Anterior cingulate cortex (tissue), 58 donors: Measurements from ENCODE around the gene PEAK3.
A peak's percentile ranks its signal among the peaks of the same experiment; 100 is the strongest.

Experiments used
- DNase-seq, 58 donors: peaks; one replicate each; lab custom pipeline; 2025; lab: John Stamatoyannopoulos, UW

Gene PEAK3

DNA sequence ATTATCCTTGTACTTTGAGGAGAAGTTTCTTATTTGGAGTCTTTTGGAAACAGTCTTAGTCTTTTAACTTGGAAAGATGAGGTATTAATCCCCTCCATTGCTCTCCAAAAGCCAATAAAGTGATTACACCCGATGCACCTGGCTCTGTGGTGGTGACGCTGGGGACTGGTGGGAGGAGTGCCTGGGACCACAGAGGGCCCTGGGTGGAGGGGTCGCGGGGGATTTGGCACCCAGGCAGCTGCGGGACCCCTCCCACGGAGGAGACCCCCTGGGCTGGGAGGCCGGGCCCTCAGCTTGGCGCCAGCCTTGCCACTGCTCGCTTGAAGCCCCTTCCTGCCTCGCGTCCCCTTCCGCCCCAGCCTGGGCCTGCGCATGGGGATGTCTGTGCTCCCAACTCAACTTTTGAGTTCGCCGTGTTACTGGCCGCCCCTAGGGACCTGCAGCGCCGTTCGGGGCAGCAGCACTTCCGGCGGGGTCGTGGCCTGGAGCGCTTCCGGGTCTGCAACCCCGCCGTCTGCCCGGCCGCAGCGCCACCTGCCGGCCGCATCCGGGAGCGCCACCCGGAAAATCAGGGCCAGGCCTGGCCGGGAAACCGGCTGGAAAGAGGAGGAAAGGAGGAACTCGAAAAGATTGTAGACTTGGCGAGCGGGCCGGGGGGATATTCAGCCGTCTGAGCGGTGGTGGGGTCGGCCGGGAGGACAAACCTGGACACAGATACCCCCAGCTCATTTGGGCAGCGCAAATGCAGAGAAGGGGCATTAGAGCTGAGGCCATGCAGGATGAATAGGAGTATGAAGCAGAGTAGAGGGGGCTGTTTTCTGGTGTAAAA is 8.4 kb downstream of the PEAK3 start:
- DNase-seq: peak in 43 of 58 donors; percentile 8 to 71 (median 38)

DNA sequence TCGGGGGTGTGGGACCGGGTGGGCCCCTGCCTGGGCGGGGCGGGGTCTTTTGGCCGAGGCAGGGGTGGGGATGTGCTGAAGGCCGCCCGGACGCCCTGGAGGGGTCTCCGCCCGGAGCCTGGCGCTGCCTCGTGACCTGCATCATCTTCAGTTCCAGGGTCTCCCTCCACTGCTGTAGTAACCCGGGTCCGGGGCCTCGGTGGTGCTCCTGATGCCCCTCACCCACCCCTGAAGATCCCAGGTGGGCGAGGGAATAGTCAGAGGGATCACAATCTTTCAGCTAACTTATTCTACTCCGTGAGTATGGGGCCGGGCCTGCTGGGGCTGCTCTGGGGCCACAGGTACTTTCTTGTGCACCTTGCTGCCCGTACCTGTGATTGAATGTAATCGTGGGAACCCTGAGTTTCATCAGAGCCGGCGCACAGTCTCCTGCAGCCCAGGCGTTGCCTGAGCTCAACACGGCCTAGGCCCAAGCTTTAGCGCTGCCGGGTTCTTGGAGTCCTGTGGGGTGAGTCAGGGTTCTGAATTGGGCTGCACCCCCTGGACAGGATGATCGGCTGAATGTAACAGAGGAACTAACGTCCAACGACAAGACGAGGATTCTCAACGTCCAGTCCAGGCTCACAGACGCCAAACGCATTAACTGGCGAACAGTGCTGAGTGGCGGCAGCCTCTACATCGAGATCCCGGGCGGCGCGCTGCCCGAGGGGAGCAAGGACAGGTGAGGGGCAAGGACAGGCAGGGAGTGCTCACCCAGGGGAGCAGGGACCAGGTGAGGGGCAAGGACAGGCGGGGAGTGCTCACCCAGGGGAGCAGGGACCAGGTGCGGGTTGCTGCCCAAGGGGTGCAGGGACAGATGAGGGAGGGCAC is 10.5 kb downstream of the PEAK3 start:
- no peak for DNase-seq

DNA sequence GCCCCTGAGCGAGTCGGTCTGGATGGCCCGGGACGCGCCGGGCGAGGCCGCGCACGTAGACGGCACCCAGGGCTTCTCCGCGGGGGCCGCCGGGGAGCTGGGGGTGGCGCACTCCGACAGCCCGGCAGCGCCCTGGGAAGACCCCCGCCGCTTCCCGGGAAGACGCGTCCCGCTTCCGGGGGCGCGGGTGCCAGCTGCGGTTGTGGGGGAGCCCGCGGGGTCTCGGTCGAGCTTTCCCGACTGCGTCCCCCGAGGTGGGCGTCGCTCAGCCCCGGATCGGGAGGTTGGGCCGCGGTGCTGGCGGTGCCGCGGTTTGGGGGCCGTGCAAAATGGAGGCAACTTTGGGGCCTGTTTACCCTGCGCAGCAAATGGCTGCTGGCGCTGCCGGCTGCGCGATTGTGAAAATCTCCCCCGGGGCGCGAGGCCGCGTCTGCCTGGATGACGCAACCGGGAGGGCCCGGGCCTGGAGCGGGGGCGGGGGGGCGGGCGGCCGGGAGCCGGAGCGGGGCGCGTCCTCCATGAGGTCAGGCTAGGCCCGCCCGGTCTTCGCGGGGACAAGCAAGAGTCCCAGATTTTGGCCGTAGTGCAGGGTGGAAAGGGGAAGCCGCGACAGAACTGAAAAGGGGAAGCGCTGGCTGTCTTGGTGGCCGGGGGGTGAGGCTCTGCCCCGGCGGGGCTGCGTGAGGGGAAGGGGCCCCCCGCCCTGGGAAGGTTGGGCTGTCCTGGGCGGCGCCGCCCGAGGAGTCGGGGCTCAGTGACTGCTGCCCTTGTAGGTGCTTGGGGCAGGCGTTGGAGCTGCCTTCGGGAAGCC is 11.3 kb downstream of the PEAK3 start:
- peak in 54 of 58 donors; percentile 12 to 82 (median 59) for DNase-seq

DNA sequence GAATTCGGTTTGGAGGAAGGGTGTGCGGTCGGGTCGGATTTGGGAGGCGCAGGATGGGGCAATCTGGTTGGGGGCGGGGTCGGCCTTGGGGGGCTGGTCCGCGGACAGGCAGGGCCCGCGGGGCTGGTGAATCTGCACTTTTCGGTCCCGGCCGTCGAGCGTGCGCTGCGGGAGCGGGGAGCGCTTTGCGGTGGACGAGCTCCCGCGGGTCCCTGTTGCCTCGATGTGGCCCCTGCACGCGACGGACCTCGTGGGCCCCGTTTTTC is 11.9 kb downstream of the PEAK3 start:
- peak in 2 of 58 donors; percentile 37 to 40 for DNase-seq

DNA sequence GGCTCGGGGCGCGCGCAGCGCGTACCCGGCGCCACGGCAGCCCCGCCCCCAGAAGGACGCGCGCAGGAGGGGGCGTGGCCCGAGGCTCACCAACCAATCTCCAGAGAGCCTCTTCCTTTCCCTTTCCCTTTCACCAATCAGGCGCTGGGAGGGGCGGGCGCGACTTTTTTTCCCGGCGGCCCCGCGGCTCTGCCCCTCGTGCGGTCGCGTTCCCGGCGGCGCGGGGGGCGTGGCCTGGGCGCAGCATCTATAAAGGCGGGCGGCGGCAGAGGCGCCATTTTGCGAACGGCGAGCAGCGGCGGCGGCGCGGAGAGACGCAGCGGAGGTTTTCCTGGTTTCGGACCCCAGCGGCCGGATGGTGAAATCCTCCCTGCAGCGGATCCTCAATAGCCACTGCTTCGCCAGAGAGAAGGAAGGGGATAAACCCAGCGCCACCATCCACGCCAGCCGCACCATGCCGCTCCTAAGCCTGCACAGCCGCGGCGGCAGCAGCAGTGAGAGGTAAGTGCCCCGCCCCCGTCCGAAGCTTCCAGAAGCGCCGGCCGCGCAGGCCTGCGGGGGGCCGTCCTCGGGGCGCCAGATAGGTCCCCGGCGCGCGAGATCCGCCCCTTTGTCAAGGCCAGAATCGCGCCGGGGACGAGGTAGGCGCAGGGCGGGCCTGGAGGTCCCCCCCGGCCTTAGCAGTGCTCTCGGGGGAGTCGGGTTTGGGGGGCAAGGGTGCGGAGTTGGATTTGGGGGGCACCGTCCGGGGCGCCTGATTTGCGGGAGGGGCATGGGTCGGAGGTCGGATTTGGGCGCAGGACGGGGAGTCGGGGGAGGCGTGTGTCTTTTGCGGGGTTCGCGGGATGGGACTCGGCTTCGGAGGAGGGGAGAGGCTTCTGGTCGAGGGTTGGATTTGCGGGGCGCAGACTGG is 12.5 kb downstream of the PEAK3 start:
- DNase-seq: peak; percentile 73 to 99 (median 96)

DNA sequence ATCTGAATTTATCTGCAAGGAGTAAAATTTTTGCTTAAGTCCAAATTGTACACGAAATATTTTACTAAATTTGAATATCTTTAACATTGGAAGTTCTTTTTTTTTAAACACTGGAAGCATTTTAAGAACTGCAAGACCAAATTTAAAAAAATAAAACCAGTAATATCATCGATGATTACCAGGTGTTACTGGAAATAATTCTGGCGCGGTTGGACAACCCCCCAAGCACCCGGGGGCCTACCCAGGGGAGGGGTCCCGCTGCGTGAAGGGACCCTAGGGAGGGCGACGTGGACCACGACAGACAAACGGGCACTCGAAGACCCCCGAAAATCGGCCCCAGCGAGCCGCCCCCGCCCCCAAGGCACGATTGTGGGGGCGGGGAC is 13.1 kb downstream of the PEAK3 start:
- no peak for DNase-seq

DNA sequence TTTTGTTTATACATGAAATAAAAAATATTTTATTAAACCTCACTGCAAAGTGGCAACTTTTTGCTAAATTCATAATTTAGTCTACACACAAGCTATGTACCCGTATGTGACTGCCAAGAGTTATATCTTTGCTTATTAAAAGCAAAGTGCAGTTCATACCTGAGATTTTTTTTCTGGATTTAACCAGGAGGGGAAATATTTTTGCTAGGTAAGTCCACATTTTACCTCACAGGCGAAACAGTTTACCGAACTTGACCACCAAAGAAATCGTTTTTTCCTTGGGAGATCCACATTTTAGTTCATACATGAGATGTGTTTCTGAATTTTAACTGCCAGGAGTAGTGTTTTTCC is 13.5 kb downstream of the PEAK3 start:
- no peak for DNase-seq

DNA sequence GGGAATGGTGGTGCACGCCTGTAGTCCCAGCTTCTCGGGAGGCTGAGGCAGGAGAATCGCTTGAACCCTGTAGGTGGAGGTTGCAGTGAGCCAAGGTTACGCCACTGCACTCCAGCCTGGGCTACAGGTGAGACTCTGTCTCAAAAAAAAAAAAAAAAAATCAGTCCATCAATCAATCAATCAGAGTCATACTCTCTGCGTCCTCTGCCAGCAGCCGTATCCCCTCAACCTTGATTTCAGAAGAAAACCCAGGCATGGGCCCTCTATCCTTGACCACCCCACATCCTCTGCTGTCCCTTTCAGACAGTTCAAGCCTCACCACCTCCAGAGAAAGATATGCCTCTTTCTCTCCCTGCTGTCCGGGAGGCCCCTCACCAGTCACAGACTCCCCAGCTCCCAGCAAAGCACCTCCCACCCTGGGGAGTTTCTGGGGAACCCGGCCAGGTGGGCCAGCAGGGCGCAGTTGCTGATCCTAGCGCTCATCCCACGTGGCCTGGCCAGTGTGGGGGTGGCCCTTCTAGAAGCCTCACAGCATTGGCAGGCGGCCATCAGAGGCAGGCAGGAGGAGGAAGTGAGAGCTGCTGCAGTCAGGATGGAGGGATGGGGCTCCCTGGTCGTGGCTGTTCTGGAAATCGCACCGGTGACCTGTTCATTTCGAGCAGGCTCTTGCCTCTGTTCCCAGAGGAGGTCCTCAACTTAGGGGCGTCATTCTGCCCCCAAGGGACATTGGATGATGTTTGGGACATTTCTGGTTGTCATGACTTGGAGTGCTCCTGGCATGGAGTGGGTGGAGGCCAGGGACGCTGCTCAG is 15.6 kb downstream of the PEAK3 start:
- DNase-seq: peak in 54 of 58 donors; percentile 17 to 81 (median 55)

DNA sequence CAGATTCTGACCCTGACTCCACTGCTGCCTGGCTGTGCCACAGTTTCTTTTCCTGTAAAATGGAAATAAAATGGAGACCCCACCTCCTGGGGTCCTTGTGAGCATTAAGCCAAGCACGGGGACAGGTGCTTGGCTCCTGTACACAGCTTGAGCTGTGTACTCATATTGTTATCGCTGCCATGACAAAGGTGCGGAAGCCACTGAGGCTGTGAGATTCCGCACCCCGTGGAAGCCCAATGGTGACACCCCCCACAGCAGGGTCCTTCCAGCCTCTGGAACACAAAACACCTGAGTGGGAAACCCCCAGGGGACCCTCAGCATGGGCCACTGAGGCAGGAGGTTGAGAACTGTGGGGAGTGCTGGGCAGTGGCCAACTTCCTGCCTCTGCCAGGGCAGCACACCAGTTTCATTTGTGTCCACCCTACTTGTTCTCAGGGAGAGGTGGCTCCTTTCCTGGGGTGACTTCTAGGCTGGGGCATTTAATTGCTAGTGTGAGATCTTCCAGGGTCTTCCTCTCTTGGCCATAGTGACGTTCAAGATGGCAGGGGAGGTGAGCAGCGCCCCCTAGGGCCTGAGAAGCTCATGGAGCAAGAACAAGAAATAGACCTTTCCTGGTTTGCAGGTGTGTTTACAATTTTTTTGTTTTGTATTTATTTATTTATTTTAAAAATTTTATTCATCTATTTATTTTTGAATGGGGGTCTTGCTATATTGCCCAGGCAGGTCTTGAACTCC is 20.4 kb downstream of the PEAK3 start:
- DNase-seq: no peak

DNA sequence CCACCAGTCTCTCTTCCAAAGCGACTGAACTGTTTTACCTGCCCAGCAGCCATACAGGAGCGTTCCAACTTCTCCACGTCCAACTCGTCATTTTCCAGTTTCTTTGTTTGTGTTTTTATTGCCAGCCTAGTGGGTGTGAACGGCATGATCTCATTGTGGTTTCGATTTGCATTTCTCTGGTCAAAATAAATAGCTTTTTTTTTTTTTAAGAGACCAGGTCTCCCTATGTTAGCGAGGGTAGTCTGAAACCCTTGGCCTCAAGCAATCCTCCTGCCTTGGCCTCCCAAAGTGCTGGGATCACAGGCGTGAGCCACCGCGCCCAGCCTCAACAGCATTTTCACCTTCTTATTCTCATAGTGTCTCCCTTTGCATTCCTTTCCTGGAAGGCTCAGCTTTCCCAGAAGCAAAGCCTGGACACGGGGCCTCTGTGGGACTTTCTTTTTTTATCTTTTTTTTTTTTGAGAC is 21.6 kb downstream of the PEAK3 start:
- no peak for DNase-seq

DNA sequence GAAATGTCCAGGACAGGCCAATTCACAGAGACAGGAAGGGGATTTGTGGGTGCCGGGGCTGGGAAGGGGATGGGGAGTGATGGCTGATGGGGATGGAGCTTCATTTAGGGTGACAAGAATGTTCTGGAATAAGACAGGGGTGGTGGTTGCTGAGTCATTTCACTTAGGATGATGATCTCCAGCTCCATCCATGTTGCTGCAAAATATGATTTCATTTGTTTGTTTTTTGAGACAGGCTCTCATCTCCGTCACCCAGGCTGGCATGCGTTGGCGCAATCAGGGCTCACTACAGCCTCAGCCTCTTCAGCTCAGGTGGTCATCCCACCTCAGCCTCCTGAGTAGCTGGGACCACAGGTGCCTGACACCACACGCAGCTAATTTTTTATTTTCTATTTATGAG is 22.6 kb downstream of the PEAK3 start:
- DNase-seq: no peak

DNA sequence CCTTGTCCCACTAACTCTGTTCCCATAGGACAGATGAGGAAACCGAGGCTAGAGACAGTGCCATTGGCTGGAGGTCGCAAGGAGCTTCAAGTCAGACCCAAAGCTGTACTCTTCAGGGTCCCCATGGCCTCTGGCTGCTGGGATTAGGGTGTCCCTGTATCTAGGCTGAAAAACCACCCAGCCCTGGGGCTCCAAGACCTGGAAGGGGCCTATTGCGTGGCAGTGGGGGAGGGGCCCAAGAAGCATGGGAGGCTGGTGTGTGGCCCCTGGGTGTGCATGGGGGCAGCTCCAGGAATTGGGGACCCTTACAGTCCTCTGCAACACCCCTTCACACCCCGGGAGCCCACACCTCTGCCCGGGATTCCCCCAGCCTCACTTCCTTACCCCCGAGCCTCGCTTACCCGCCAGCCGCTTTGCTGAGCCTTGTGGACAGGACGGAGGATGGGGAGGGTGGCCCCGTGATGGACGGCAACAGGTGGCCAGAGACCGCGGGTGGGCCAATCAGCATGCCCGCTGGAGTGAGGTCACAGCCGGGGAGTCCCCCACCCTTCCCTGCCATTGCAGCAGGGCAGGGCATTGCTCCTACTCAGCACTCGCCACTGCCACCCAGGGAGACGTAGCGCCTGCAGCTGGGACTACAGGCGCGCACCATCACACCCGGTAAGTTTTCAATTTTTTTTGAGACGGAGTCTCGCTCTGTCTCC is 25.8 kb downstream of the PEAK3 start, which contains the start of gene JSRP1:
JSRP1 (minus strand) TSS at position 436 of the 704 bp plus-strand sequence. CDS start 1,103 bp downstream, outside the sequence.
- no peak for DNase-seq

DNA sequence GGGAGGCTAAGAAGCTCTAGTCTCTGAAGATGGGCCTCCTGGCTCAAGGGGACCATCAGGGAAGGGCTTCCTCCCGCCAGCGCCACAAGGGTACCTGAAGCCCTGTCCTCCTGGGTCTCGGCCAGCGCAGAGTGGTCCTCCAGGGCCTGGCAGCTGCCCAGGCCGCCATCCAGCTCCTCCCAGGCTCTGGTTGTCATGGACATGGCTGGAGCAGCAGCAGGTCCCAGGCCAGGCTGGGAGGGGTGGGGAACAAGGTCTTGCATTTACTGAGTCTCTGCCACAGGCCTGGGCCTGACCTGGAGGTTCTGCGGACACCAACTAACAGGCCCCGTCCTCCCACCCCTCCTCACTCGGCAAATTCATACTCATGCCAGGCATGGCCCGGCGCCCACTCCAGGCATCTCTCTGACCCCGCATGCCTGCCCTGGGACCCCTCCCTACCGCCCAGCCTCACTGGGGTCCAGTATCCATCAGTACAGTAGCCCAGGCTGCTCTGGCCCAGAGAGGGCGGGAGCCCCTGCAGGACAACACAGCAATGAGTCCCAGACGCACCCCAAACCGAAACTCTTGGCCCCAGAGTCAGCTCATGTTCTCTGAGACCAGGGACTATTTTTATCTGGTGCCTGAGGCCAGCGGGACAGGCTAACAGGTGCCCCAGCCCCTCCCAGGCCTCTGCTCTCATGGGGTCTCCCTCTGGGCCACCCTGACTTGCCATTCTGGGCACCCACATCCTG is 26.7 kb downstream of the PEAK3 start:
- no peak for DNase-seq

DNA sequence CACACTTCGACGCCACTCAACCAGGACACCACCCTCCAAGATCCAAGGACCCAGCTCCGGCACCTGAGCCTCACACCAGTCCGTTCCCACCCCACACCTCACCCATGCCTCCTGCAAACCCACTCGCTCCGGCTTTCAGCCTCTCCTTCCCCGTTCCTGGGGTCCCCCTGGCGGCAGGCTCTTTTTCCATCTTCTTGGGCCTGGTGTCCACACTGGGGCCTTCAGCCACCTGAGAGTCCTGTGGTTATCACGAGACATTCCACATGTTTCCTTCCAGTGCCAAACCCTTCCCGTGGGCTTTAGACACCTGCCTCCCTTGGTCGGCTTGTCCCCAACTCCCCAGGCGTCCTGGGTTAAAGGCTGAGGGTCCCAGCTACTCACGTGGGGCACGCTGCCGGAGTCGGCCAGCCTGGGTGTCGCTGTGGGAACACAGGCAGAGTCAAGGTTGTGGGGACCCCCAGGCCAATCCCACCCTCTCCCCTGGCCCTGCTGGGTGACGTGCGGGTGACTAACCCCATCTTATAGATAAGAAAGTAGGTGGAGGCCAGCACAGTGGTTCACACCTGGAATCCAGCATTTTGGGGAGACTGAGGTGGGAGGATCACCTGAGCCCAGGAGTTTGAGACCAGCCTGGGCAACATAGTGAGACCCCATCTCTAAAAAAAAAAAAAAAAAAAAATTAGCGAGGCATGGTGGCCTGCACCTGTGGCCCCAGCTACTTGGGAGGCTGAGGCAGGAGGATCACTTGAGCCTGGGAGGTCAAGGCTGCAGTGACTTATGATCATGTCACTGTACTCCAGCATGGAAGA is 27.7 kb downstream of the PEAK3 start:
- DNase-seq: no peak

DNA sequence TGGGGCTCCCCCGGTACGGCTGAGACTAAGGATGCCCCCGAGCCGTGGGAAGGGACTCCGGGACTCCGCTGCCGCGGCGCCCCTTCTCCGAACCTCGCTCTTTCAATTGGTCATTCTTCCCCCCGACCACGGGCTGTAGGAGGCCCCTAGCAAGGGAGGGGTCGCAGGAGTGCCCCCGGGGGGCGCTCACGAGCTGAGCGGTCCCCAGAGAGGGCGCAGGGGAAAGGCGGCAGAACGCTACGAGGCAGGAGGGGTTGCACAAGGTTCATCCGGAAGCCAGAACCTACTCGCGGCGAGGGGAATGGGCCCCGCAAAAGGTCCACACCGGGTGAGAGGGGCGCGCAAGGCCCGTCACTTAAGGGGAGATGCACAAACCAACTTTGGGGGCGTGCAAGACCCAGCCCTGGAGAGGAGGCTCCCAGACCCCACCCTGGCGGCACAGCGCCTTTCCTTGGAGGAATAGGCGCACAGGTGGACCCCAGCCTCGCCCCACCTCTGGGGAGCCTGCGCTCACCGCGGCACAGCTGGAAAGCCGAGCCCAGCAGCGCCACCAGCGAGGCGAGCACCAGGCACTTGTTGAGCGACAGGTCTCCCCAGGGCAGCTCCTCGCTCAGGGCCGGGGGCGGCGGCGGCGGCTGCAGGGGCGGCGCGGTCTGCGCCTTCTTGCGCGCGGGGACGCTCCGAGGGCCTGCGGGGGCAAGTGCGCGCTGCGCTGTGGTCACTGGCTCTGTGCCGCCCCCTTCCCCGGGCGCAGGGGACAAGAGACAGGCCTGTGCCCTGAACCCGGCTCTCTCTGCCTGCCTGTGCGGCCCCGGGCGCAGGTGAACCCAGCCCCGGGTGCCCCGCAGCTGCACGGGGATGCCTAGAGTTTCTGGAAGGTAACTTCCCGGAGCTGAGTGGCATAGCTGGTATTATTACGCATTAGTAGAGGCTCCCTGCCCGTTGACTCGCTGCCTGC is 28.6 kb downstream of the PEAK3 start:
- DNase-seq: no peak
